ENCODE results near the gene TMPO.
"Not testable (repeated sequence)": the region's sequence is repeated elsewhere in the genome, so short reads cannot be mapped to it uniquely, and the experiment has no call there.

The TMPO gene

GRCh38 chr12:98579347-98579746 lies 64.0 kb downstream of the TMPO start:
- DNase-seq (ENCODE audit: low spot score): no peak

DNA sequence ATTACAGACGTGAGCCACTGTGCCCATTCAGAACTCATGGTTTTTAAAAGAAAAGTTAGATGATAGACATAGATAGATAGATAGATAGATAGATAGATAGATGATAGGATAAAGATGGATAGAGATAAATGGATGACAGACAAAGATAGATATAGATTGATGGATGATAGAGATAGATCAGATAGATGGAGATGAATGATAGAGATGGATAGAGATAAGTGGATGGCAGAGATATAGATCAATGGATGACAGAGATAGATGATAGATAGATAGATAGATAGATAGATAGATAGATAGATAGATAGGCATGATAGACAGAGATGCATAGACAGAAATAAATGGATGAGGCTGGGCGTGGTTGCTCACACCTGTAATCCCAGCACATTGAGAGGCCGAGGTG lies 64.4 kb downstream of the TMPO start:
- no peak for DNase-seq (ENCODE audit: low spot score)

GRCh38 chr12:98580695-98581094 lies 65.3 kb downstream of the TMPO start:
- DNase-seq (ENCODE audit: low spot score): no peak

DNA sequence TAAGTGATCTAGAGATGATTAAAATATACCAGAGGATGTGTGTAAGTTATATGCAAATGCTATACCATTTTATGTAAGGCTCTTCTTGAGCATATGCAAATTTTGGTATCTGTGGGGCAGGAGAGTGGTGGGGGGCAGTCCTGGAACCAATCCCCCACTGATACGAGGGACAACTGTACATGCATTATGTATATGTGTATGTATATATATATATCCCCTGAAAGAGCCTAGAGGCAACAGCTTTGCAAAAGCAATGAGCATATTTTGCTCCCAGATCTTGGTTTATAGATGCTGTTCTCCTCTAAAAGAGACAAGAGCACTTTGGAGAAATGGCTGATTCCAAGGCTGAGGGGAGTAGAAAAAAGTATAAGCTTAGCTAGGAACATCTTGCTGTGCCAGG lies 65.7 kb downstream of the TMPO start:
- no peak for DNase-seq (ENCODE audit: low spot score)

DNA sequence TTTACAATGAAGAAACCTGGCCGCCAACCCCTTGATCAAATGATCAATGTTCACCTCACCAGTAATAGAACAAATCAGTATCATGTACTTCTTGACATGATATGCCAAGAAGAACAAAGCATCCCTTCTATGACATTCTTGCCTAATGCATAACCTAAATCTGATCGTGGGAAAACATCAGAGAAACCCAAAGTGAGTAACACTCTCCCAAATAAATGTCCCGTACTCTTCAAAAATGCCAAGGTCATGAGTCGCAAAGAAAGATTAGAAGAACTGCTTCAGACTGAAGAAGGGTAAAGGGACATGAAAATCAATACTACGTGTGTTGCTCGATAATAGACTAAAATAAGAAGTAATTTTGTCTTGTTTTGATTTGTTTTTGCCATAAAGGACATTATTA lies 66.7 kb downstream of the TMPO start:
- no peak for DNase-seq (ENCODE audit: low spot score)

DNA sequence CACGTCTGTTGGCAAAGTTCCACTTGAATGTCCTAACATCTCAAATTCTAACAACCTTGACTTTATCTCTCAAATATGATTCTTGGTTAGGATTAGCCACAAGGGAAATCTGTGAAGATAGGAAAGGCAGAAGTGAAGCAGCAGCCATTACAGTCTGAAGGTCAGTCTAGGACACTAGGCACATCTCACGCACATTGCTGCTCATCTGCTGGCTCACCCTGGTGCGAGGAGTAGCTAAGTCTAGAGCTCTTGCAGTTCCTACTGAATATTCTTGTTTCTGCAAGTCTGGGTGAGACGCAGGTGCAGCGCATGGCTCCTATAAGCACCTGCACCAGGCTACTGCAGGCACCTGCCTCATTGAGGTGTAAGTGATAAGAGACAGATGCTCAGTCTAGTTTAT lies 71.7 kb downstream of the TMPO start:
- DNase-seq (ENCODE audit: low spot score): no peak

DNA sequence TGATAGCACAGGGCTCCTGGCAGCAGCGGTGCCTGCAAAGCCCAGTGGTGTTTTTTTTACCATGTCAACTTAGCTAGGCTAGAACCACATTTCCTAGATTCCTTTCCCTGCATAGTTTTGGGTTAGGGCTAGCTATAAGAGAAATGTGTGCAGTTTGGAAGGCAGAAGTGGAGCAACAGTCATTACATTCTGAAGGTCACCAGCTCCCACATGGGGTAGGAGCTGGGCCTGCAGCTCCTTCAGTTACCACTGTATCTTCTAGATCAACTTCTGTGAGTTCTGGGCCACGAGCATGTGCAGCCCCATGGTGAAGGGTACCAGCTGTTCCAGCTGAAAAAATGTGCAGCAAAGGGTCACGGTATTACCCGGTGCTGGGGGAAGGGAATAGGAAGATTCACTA lies 75.8 kb downstream of the TMPO start:
- peak; percentile 45 for DNase-seq (ENCODE audit: low spot score)

DNA sequence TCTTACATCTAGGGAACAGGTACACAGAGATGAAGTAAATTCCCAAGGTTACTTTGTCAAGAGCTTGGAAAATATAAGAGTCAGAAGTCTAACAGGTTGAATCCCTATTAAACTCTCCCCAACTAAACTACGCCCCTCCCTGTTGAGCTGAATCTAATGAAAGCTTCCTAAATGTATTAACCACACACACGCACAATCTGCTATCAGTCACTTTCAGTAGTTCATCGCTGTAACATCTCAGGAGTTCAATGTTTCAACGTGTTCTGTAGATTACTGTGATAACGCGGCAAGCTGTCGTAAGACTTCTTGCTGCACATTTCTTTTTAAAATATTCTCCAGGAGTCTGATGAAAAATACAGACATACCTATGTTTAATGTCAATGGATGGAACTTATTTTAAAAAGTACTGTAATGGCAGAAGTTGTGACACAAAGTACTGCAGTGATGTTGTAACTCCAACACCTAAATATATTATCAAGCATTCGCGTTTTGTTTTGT lies 77.5 kb downstream of the TMPO start:
- DNase-seq (ENCODE audit: low spot score): no peak

- peak; percentile 98 for DNase-seq (ENCODE audit: low spot score)
Observed at GRCh38 chr12:98593351-98594049, 78.1 kb downstream of the TMPO start, which contains the start of gene SLC25A3. SLC25A3 (plus strand) TSS chr12:98593686; CDS start chr12:98593979, 293 bp downstream.

DNA sequence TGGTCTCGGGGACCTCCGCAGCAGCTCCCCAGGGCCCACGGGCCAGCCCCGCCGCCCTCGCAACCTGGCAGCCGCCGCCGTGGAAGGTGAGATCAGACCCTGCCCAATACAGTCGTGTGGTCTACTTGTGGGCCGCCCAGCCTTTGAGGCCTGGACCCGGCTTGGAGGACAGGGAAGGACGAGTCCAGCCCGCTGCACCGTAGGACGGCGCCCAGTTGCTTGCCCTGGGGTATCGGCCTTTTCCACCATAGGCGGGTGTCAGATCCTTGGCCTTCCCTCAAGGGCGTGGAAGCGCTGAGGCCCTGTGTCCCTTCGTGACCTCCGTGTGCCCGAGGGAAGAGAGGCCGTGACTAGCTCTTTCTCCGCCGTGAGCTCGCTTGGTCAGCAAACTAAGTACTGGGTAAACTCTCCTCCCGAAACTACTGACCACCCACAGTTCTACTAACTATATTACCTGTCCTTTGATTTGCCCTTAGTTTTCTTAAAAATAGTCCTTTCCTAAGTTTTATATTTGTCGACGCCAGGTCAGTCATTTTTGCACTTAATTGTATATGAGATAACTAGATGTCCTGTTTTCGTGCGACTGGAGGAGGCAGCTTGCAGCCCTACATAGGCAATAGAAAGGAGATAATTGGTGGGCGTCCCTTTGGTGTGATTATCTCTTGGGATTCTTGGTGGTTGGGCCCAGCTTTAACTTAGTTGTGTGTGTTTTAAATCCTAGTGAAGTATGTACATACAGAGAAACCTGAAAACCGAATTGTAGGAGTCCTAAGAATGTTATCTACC lies 78.9 kb downstream of the TMPO start:
- DNase-seq (ENCODE audit: low spot score): peak; percentile 39

DNA sequence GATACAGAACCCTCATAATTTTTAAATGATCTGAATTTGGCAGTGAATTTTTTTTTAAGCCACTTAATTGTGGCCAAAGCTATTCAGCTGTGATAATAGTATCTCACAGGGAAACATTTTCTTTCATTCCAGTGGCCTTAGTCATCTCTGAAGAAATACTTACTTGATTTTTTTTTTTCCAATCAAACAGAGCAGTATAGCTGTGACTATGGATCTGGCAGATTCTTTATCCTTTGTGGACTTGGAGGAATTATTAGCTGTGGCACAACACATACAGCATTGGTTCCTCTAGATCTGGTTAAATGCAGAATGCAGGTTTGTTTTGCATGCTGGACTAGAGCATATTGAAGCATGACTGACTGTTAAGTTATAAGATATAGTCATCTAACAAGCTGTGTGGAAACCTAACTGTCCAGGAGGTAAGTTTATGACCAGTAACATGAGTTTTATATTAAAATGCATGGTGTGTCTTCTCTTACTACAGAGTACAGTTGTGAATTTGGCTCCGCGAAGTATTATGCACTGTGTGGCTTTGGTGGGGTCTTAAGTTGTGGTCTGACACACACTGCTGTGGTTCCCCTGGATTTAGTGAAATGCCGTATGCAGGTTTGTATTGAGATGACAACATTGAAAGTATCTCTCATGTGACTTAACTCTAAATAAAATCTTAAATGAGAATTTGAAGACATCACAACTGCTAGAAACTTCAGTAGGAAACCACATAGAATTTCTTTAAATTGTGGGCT lies 80.0 kb downstream of the TMPO start:
- no peak for DNase-seq (ENCODE audit: low spot score)

DNA sequence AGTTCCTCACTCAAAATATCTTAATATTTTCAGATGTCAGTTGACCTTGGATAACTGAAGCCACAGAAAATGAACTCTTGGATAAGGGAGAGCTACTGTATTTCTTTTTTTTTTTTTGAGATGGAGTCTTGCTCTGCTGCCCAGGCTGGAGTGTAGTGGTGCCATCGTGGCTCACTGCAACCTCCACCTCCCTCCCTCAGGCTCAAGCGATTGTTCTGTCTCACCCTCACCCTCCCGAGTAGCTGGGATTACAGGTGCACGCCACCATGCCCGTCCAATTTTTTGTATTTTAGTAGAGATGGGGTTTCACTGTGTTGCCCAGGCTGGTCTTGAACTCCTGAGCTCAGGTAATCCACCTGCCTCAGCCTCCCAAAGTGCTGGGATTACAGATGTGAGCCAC lies 81.9 kb downstream of the TMPO start:
- not testable (repeated sequence) for DNase-seq (ENCODE audit: low spot score)

Measured in NAMALWA (cell line).